Posterior cingulate gyrus (tissue), 11 donors: ENCODE measurements around the gene E2F8.
A peak's percentile ranks its signal among the peaks of the same experiment; 100 is the strongest.
"Not testable (repeated sequence)": the region's sequence is repeated elsewhere in the genome, so short reads cannot be mapped to it uniquely, and the experiment has no call there.

Source experiments
- DNase-seq, 10 donors: peaks; one replicate each; pipeline versions ENCODE4 v3.0.0 to v3.0.0-alpha.2; 2020 to 2021; ENCODE audit warnings: mixed read lengths in 3 of 10
- intact Hi-C: fragments of 100-400 bp; cut with DNase I; formaldehyde crosslinking; loops from one replicate; pipeline ENCODE4 v1.15.1; 2023

E2F8 gene

DNA sequence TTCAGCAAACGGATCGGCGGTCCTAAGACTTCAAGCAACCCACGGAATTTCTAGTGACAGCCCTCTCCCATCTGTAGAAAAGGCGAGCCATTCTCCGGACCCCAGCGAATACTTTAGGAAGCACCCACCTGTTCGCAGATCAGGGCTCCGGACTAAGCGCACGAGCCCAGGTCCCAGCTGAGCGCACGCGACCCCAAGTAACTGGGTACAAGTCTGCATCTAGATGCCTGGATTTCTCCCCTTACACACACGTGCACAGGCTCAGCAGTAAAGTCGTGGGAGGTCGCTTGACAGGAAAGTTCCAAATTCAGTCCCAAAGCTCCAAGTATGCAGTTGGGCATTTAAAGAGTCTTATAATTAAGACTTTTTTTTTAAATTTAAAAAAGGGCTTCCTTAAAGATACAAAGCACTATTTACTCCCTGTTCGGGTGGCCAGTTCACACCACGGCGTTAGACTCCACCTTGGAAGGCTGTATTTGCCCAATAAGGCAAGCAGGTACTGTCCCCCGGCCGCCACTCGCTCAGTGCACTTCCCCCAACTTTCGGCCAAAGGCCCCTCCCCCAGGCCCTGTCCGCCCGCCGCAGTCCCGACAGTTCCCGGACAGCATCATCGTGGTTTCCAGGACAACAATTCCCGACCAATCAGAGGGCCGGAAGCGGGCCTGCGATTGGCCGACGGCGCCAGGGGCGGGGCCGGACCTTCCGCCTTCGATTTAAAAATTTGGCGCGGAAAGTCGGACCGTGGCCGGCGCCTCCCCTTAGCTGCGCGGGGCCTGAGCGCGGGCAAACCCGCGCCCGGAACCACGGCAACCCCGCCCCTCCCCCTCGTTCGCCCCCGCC is at the start of gene E2F8:
Gene E2F8 (minus strand): TSS at position 526 of the 840 bp plus-strand sequence. CDS start 824 bp downstream, outside the sequence.
- DNase-seq: peak; percentile 80 to 98 (median 90)
- intact Hi-C loops: loop anchor here (5.0 kb wide), 1 partner anchor 163 kb away; no protein-coding TSS in a partner anchor

- no peak for DNase-seq
- intact Hi-C loops: no loop called here
These were observed 49.6 kb upstream of the E2F8 start for GRCh38 chr11:19290356-19290755.

GRCh38 chr11:19288256-19288655 is 47.5 kb upstream of the E2F8 start:
- DNase-seq: no peak
- intact Hi-C loops: no loop called here

GRCh38 chr11:19286411-19286810 is 45.7 kb upstream of the E2F8 start:
- intact Hi-C loops: no loop called here
- no peak for DNase-seq

GRCh38 chr11:19284881-19285280 is 44.1 kb upstream of the E2F8 start:
- no peak for DNase-seq
- intact Hi-C loops: no loop called here

GRCh38 chr11:19283991-19284390 is 43.2 kb upstream of the E2F8 start:
- intact Hi-C loops: no loop called here
- no peak for DNase-seq

DNA sequence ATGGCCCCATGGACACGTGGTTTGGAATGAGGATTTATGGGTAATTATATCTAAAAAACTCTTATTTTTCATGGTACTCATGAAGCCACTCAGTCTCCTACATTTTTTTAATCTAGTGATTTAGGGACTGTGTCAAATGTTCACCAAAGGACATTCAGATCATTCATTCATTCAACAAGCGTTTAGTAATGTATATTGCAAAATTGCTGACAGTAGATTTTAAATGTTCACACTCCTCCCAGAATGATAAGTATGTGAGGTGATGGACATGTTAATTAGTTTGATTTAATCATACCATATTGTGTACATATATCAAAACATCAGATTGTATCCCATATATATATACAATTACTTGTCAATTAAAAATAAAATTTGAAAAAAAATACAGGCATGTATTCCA is 40.8 kb upstream of the E2F8 start:
- intact Hi-C loops: no loop called here

DNA sequence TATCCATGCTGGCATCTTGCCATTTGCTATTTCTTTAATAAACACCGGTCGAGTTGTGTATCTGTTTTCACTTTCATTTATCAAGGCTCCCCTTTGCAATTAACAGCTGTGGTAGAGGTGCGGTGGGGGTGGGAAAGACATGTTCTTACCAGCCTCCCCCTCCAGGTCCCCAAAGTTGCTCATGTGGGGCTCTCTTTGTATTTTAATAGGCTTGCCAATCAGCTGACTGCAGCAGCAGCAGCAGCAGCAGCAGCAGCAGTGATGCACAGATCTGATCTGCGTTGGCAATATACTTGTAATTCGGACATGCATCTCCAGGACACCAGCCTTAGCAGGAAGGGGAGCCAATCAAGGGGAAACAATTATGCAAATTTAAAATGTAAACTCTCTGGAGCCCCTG is 40.3 kb upstream of the E2F8 start:
- peak in 1 of 10 donors; percentile 57 for DNase-seq
- intact Hi-C loops: no loop called here

More for the DNA sequence above, 40.8 kb upstream of the E2F8 start:
- DNase-seq: no peak

DNA sequence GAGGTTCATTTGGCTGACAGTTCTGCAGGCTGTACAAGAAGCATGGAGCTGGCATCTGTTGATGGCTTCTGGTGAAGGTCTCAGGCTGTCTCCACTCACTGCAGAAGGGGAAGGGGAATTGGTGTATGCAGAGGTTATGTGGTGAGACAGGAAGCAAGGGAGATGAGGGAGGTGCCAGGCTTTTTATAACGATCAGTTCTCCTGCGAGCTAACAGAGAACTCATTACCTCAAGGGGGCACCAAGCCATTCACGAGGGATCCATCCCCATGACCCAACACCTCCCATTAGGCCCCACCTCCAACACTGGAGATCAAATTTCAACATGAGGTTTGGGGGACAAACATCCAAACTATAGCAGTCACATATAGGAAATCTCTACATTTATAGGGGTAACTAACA is 38.7 kb upstream of the E2F8 start:
- no peak for DNase-seq
- intact Hi-C loops: no loop called here

DNA sequence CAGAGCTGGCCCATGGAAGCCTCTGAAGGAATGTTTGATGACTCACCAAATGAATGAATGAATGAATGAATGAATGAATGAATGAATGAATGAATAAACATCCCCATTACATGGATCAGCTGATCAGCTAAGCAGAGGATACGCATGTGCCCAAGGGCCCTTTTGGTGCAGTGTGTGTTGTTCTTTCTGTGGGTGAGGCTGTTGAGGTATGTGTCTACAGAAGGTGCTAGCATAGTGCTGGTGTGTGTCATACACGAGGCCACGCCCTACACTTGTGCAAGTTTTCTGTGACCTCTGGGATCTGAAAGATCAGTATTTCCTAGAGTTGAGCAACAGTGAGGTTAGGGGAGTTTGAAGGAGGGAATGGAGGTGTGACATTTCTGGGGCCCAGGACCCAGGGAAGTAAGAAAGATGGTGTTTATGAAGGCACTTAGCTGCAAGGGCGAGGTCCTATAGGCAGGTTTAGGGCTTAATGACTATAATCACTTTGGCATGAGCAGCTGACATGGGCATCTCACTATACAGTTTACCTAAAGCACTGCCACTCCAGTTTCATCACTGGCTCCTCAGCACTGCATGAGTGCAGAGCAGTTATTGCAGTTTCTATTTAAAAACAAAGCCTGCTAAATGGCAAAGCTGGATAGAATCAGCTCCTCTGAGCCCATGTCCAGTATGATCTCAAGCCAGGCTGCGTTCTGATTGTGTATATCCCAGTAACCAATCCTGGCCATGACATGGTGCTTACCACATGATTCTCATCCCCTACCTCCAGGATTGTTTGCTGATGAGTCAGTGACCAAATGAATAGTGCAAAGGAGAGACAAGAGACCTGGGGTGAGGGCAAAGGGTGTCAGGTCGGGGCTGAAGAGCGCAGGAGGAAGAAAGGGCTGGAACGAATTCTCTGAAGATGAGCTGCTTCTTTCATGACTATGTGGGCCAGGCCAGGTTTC is 36.4 kb upstream of the E2F8 start:
- intact Hi-C loops: no loop called here
- no peak for DNase-seq

GRCh38 chr11:19275496-19275895 is 34.8 kb upstream of the E2F8 start:
- intact Hi-C loops: no loop called here
- no peak for DNase-seq

DNA sequence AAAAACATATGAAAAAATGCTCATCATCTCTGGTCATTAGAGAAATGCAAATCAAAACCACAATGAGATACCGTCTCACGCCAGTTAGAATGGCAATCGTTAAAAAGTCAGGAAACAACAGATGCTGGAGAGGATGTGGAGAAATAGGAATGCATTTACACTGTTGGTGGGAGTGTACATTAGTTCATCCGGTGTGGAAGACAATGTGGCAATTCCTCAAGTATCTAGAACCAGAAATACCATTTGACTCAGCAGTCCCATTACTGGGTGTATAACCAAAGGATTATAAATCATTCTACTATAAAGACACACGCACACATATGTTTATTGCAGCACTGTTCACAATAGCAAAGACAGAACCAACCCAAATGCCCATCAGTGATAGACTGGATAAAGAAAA is 32.5 kb upstream of the E2F8 start:
- DNase-seq, intact Hi-C loops: not testable (repeated sequence)

DNA sequence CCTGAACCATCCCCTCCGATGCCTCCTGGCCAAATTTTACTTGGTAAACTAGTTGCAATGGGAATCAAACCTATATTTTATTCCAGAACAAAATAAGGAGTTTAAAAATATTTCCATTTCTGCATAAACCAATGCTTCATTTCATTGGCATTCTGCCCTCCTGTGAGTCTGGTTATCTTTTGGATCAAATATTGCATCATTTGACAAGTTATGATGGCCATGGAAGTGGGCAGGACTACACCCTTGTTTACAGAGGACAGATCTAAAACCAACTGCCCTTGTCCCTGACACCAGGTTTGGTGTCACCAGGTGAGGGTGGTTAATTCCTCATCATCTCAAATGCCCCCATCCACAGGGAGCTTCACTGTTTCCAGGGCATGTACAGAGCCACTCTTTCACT is 28.2 kb upstream of the E2F8 start:
- intact Hi-C loops: no loop called here
- no peak for DNase-seq

DNA sequence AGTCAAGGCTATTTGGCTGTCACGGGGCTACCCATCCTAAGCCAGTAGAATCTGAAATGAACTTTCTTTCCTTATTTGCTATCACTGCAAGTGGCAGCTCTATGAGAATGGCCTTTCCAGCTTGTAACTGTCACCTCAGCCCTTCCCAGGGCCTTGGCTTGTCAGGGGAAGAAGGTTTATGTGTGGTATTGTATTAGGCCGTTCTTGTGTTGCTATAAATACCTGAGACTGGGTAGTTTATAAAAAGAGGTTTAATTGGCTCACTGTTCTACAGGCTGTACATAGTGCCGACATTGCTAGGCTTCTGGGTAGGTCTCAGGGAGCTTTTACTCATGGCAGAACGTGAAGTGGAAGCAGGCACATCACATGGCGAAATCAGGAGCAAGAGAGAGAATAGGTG is 26.8 kb upstream of the E2F8 start:
- intact Hi-C loops: no loop called here
- DNase-seq: no peak

- intact Hi-C loops: no loop called here
These were observed 22.6 kb upstream of the E2F8 start for GRCh38 chr11:19263333-19263732.

DNA sequence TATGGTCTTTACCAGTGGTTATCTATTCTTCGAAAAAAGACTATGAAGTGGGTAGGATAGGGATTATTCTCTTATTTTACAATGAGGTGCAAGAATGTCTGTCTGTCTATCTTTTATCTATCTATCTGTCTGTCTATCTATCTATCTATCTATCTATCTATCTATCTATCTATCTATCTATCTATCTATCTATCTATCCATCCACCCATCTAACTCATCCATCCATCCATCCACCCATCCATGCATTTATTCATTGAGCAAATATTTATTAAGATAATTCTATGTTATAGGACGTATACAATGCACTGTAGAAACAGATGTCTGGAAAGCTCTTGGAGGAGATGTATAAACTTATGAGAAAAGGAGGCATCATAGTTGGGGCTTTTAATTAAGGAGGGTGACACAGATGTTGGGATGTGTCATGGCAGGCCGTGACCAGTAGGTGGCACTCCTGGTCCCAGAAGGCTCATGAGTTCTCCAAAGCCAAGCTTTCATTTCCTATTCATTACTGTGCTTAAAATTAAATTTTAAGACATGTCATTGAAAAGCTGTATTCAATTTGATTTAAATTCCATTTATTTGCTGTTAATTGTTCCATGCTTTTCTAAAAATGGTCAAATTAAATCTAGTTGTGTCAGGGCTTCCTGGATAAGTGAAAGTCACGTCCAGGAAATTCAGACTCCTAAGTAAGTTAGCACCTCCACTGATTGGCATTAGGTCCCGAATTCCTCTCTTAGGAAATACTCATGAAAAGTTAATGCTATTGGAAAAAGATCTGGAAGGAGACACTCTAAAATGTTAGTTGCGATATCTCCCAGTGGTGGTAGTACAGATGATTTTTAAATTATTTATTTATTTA is 19.0 kb upstream of the E2F8 start:
- DNase-seq: peak; percentile 56 to 95 (median 80)
- intact Hi-C loops: loop anchor here (1.0 kb wide), 1 partner anchor 294 kb away; no protein-coding TSS in a partner anchor

More at GRCh38 chr11:19263333-19263732, 22.6 kb upstream of the E2F8 start:
- DNase-seq: no peak

DNA sequence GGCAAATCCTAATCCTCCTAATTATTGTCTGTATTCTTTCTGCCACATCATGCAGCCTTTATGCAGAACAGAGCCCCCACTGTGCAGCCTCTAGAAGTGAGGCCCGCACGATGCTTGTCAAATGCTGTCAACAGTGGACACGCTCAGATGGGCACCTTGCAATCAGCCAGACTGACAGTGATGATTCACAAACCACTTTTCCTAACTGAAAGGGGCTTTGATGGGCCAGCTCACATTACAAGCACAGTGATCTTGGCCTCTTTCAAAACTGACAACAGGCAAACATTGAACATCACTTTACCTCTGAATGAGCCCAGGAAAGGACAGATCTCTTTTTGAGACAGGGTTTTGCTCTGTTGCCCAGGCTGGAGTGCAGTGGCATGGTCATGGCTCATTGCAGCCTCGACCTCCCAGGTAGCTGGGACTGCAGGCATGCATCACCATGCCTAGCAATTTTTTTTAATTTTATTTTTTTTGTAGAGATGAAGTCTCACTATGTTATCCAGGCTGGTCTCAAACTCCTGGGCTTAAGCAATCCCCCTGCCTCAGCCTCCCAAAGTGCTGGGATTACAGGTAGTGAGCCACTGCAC is 18.0 kb upstream of the E2F8 start:
- intact Hi-C loops: loop anchor here (1.0 kb wide), 1 partner anchor 295 kb away; no protein-coding TSS in a partner anchor
- no peak for DNase-seq

GRCh38 chr11:19254441-19254840 is 13.7 kb upstream of the E2F8 start:
- intact Hi-C loops: not testable (repeated sequence)

DNA sequence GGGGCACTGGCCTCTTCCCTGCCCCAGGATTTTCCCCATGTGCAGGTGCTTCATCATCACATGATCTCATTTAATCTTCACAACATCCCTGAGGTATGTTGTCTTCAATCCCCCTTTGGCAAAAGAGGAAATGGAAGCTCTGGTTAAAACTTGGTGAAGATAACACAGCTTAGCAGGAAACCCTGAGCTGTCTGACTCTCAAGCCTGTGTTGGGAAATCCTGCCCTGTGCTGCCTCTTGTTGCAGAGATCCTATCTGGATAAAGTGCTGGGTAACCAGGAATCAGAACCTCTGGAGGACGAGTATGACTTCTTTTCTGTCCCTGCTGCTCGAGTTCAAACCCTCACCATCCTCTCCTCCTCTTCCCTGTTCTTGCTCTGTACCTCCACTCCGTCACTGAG is 13.1 kb upstream of the E2F8 start:
- DNase-seq: no peak
- intact Hi-C loops: no loop called here

More at GRCh38 chr11:19254441-19254840, 13.7 kb upstream of the E2F8 start:
- DNase-seq: not testable (repeated sequence)
